GM10248 (cell line): ENCODE results near the gene MGRN1.

ENCODE experiments used
- CTCF ChIA-PET: fragments of 300-600 bp; sonication (Branson Sonifier 250); formaldehyde crosslinking; extraction: SDS; loops from one replicate; lab custom pipeline; 2021; ENCODE audit warnings: antibody characterized with exemption; lab: Yijun Ruan, JAX
- POLR2A ChIA-PET: fragments of 350-650 bp; sonication (Branson Sonifier 250); formaldehyde crosslinking; extraction: SDS; loops from one replicate; lab custom pipeline; 2020; ENCODE audit warnings: antibody characterized with exemption; lab: Yijun Ruan, JAX
- DNase-seq: peaks from one replicate; pipeline ENCODE4 v3.0.0; 2012; ENCODE audit errors: extremely low spot score
- CTCF ChIP-seq: IDR thresholded peaks from 2 replicates; pipeline ENCODE4 v1.5.1; 2012; ENCODE audit warnings: mild to moderate bottlenecking, low read depth; ENCODE audit errors: extremely low read depth, missing control alignments, control extremely low read depth

MGRN1 gene

DNA sequence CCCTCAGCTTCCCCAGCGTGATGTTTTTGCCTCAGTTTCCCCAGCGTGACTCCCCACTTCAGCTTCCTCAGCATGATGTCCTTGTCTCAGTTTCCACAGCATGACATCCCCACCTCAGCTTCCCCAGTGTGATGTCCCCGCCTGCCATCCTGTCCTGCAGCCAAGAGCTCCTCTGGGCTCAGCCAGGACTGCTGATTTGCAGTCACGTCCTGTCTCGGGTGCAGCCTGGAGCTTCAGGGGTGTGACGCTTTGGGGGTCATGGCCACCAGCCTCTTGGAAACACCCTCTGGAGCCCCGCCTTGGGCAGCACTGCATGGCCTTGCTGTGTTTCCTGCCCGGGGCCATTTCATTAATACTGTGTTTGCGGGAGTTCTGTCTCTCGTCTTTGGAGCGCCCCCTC lies 52.2 kb downstream of the MGRN1 start:
- TF ChIP-seq CTCF, result no peak
- ChIA-PET CTCF (interaction anchor here (1.1 to 2.1 kb wide), 2 partner anchors 20 to 26 kb away, joined by 3 to 11 read pairs; no protein-coding TSS in a partner anchor), POLR2A (interaction anchor here (1.0 kb wide), 1 partner anchor 58 kb away, joined by 3 read pairs; the partner anchor contains the start of gene DNAAF8)

DNA sequence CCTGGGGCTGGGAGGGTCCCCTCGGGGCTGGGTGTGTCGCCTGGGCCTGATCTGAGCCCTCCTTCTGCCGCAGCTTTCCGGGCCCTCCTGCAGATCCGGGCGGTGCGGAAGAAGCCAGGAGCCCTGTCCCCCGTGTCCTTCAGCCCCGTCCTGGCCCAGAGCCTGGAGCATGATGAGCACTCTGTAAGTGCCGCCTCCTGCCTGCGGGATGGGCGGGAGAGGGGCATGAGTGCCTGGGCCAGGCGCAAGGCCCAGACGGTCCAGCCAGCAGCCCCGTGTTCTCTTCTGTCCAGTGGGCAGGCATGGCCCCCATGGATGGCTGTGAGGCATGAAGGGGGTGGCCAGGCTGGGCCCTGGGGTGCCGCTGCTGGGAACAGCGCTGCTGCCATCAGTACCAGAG lies 52.8 kb downstream of the MGRN1 start:
- no peak for DNase-seq
- POLR2A ChIA-PET, result no interaction called here
- TF ChIP-seq CTCF, result no peak
- CTCF ChIA-PET, result interaction anchor here (2.1 kb wide), 1 partner anchor 27 kb away, joined by 11 read pairs; no protein-coding TSS in a partner anchor

More for the DNA sequence above, 52.2 kb downstream of the MGRN1 start:
- no peak for DNase-seq

DNA sequence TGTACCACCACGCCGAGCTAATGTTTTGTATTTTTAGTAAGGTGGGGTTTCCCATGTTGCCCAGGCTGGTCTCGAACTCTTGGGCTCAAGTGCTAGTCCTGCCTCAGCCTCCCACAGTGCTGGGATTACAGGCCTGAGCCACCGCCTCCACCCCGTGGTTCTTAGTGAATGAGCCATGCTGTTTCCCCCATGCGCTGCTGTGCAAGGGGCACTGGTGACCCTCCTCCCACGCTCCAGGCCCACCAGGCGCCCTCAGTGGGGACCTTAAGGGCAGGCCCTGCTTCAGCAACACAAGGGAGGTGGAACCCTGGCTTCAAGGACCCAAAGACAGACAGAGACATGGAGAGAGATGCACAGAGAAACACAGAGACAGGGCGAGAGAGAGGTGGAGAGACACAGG lies 53.4 kb downstream of the MGRN1 start:
- ChIA-PET POLR2A (no interaction called here), CTCF (interaction anchor here (2.1 kb wide), 1 partner anchor 27 kb away, joined by 11 read pairs; no protein-coding TSS in a partner anchor)
- TF ChIP-seq CTCF, result no peak
- DNase-seq, result no peak

DNA sequence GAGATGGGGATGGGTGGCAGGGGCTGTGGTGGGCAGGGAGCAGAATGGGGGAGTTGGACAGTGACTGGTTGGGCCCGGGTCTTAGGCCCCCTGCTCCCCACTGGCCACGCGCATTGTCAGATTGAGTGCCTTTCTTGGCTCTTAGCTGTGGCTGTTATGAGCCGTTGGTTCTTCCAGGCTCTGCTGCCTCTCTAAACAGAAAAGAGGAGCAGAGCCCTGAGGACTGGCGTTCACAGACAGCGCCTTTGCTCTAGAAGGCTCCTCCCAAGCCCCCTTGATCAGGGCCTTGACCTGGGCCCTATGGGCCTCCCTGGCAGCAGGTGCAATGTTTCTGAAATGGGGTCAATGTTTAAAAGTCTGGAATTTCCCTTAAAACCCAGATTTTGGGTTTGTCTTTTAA lies 54.0 kb downstream of the MGRN1 start:
- POLR2A ChIA-PET, result no interaction called here
- TF ChIP-seq CTCF, result no peak
- CTCF ChIA-PET, result no interaction called here
- no peak for DNase-seq

DNA sequence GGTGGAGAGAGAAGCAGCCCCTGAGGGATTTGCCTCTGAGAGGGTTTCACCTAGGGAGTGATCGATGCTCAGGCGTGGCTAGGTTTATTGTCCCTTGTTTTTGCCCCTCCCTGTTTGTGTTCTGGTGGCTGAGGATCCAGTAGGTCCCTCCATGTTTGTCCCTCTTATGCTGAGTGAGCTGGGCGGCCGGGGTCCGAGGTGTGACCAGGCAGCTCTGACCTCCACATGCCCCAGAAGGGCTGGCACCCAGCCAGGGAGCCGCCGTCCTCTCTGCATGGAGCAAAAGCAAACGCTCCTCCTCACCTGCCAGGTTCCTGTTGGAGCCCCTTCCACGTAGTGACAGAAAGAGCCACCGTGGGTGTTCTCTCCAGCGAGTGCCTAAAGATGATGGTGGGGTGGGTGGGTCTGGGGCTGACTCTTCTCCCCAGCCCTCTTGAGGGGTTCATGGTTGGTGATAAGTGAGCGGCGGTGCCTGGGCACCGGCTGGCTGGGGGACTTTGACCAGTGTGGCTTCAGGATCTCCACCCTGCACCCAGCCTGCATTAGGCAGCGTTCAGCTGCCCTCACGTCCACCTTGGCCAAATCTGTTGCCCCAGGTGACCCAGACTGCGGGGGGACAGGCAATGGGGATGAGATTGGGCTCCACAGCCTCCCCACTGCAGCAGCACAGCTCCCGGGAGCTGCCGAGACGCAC lies 54.7 kb downstream of the MGRN1 start:
- POLR2A ChIA-PET, result no interaction called here
- CTCF ChIA-PET, result interaction anchor here (1.0 kb wide), 1 partner anchor 10 kb away, joined by 3 read pairs; no protein-coding TSS in a partner anchor
- no peak for DNase-seq
- no peak for TF ChIP-seq CTCF

DNA sequence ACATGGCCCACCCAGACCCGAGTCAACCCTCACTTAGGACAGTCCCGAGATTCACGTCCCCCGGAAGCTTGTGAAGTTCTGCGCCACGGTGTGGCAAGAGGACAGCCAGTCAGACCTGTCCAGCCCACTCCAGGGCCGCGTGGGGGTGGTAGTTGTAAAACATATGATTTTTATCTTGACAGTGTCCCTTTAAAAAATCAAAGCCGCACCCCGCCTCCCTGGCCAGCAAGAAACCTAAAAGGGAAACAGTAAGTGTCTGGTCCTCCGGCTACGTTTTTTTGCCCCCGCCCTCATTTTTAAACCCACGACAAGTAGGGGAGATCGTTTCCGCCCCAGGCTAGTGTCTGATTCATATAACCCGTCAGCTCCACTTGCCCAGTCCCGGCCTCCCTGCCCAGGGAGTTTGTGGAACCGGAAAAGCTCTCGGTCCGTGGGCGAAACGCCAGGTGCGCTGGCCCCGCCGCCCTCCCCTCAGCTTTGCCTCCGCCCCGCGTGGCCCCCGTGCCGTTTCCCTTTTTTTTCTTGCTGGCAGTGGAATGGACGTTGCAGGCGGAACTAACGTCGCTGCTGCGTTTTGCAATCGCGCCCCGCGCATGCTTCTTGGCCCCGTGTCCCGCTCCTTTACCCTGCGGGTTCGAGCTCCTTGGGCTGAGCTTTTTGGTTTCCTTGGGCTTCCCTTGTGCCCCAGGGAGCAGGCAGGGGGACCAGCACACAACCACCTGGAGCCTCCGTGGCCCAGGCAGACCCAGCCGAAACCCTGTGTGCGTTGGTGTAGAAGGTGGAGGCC lies 55.4 kb downstream of the MGRN1 start:
- no peak for TF ChIP-seq CTCF
- no peak for DNase-seq
- ChIA-PET POLR2A (no interaction called here), CTCF (interaction anchor here (0.9 to 1.6 kb wide), 5 partner anchors 10 to 64 kb away, joined by 3 to 4 read pairs (median 3); no protein-coding TSS in a partner anchor)
